ENCODE data around the gene ACYP1.
A peak's percentile ranks its signal among the peaks of the same experiment; 100 is the strongest.

ACYP1 gene

GRCh38 chr14:75044322-75044721 is 19.5 kb downstream of the ACYP1 start:
- peaks cover 2% of the 10 kb centered on the region for H3K27me3 Mint-ChIP-seq (ENCODE audit: low read depth, poor library complexity)
- H3K4me3 Mint-ChIP-seq, result no peak overlapping the region
- H3K9me3 Mint-ChIP-seq, result peaks cover 26% of the 10 kb centered on the region
- TF ChIP-seq CTCF (IDR thresholded peaks at IDR 0.05), result no peak
- peaks cover 75% of the 10 kb centered on the region for H3K36me3 Mint-ChIP-seq (ENCODE audit: low read depth)
- H3K27ac Mint-ChIP-seq, result no peak overlapping the region
- H3K4me1 Mint-ChIP-seq, result peaks cover 6% of the 10 kb centered on the region
- DNase-seq, result no peak

- H3K4me3 Mint-ChIP-seq, result no peak overlapping the region
- no peak for DNase-seq
- peaks cover 70% of the 10 kb centered on the region for H3K36me3 Mint-ChIP-seq (ENCODE audit: low read depth)
- peaks cover 6% of the 10 kb centered on the region for H3K4me1 Mint-ChIP-seq
- H3K27ac Mint-ChIP-seq, result peak overlapping the region; percentile 44
- TF ChIP-seq CTCF (IDR thresholded peaks at IDR 0.05), result no peak
- no peaks in the 10 kb centered on the region for H3K27me3 Mint-ChIP-seq (ENCODE audit: low read depth, poor library complexity)
- H3K9me3 Mint-ChIP-seq, result peaks cover 6% of the 10 kb centered on the region
Observed at GRCh38 chr14:75042035-75042434, 21.8 kb downstream of the ACYP1 start.

- H3K27me3 Mint-ChIP-seq (ENCODE audit: low read depth, poor library complexity), result no peaks in the 10 kb centered on the region
- H3K4me3 Mint-ChIP-seq, result no peak overlapping the region
- H3K36me3 Mint-ChIP-seq (ENCODE audit: low read depth), result peaks cover 70% of the 10 kb centered on the region
- no peak for DNase-seq
- no peak for TF ChIP-seq CTCF (IDR thresholded peaks at IDR 0.05)
- no peak overlapping the region for H3K27ac Mint-ChIP-seq
- peaks cover 6% of the 10 kb centered on the region for H3K4me1 Mint-ChIP-seq
- peaks cover 3% of the 10 kb centered on the region for H3K9me3 Mint-ChIP-seq
Observed at GRCh38 chr14:75041613-75042012, 22.2 kb downstream of the ACYP1 start.

- TF ChIP-seq CTCF (IDR thresholded peaks at IDR 0.05), result no peak
- Mint-ChIP-seq H3K36me3 (ENCODE audit: low read depth) (peaks cover 68% of the 10 kb centered on the region), H3K4me3 (no peak overlapping the region), H3K27me3 (ENCODE audit: low read depth, poor library complexity) (no peaks in the 10 kb centered on the region), H3K27ac (no peak overlapping the region), H3K9me3 (no peaks in the 10 kb centered on the region), H3K4me1 (peaks cover 6% of the 10 kb centered on the region)
- no peak for DNase-seq
Observed at GRCh38 chr14:75040959-75041358, 22.9 kb downstream of the ACYP1 start.

- Mint-ChIP-seq H3K4me3 (no peak overlapping the region), H3K27me3 (ENCODE audit: low read depth, poor library complexity) (no peaks in the 10 kb centered on the region), H3K4me1 (peaks cover 6% of the 10 kb centered on the region), H3K9me3 (no peaks in the 10 kb centered on the region), H3K36me3 (ENCODE audit: low read depth) (peaks cover 69% of the 10 kb centered on the region), H3K27ac (no peak overlapping the region)
- no peak for TF ChIP-seq CTCF (IDR thresholded peaks at IDR 0.05)
- DNase-seq, result no peak
Observed at GRCh38 chr14:75040507-75040906, 23.3 kb downstream of the ACYP1 start.

GRCh38 chr14:75032939-75033338 is 30.9 kb downstream of the ACYP1 start:
- no peaks in the 10 kb centered on the region for H3K9me3 Mint-ChIP-seq
- no peak for TF ChIP-seq CTCF (IDR thresholded peaks at IDR 0.05)
- H3K36me3 Mint-ChIP-seq (ENCODE audit: low read depth), result peaks cover 71% of the 10 kb centered on the region
- H3K4me3 Mint-ChIP-seq, result no peak overlapping the region
- no peaks in the 10 kb centered on the region for H3K27me3 Mint-ChIP-seq (ENCODE audit: low read depth, poor library complexity)
- no peaks in the 10 kb centered on the region for H3K4me1 Mint-ChIP-seq
- no peak overlapping the region for H3K27ac Mint-ChIP-seq
- no peak for DNase-seq

Data from nephron progenitor cell (in vitro differentiated cells).